Lung (tissue), 5 donors: ENCODE measurements around the gene RIOK2. TPM values are rescaled to one million over a fixed set of nuclear protein-coding genes. Genes with fewer than 3 reads are reported as not detected.

Source experiments
- polyA plus RNA-seq, 2 donors: library from polyadenylated mRNA; stranded (reverse); fragments of 200-250 nt; gene quantifications; one replicate each; pipeline ENCODE4 v1.2.1, GENCODE V29; 2013
- small RNA-seq: library from RNA; depleted of rRNA; stranded (forward); fragments of <200 nt; gene quantifications from one replicate; pipeline ENCODE3, GENCODE V24; 2014; ENCODE audit warnings: low replicate concordance
- total RNA-seq, 2 donors: library from RNA; depleted of rRNA in 1 of 2; stranded (reverse); fragments of >200 nt in 1 of 2; gene quantifications; one replicate each; pipeline ENCODE4 v1.2.1, GENCODE V29; 2014 to 2021
- donor health status: Bipolar disorder and iron deficiency.
- donor health status: healthy.
- donor health status: DM: yes; HTN: yes; CAD: no.

The RIOK2 gene
- total and polyA plus RNA-seq, 4 donors = 6.9 to 49.8 (median 19.6) TPM

Small RNAs within 50 kb of the gene (small RNA-seq; reads per million reads assigned to genes)
- gene RNU1-73P = not detected

Other genes starting within 250 kb of the RIOK2 start
- 10 to 100 TPM; 32.8 to 78.9 TPM for gene LNPEP, start 247.2 kb downstream of the RIOK2 start, total RNA-seq
- gene LNPEP, start 247.2 kb downstream of the RIOK2 start, polyA plus RNA-seq = 1 to 10 TPM; 4.6 to 5.2 TPM
- under 1 TPM in 1 of 2 donors, not detected in 1; 0.11 TPM for gene LIX1, start 40.6 kb downstream of the RIOK2 start, total RNA-seq
- gene LIX1, start 40.6 kb downstream of the RIOK2 start, polyA plus RNA-seq = not detected